Upper lobe of right lung (tissue), 1 donor: ENCODE results near the gene CCDC136. TPM values are rescaled to one million over a fixed set of nuclear protein-coding genes. Genes with fewer than 3 reads are reported as not detected.
A peak's percentile ranks its signal among the peaks of the same experiment; 100 is the strongest.

Experiments
- ATAC-seq: fragments of 200-7000 bp; cut with Tn5 transposase; one replicate; pipeline ENCODE4 v1.9.1; 2020; ENCODE audit warnings: mild to moderate bottlenecking, moderate library complexity
- DNase-seq: peaks from one replicate; pipeline ENCODE4 v3.0.0-alpha.2; 2020
- H3K27ac ChIP-seq: fragments of 200-600 bp; one replicate; pipeline ENCODE4 v1.8.0; 2022
- H3K27me3 ChIP-seq: fragments of 200-600 bp; one replicate; pipeline ENCODE4 v1.8.0; 2022; ENCODE audit warnings: mild to moderate bottlenecking
- H3K36me3 ChIP-seq: fragments of 200-600 bp; one replicate; pipeline ENCODE4 v1.8.0; 2022
- H3K4me1 ChIP-seq: fragments of 200-600 bp; one replicate; pipeline ENCODE4 v1.8.0; 2022
- H3K4me3 ChIP-seq: fragments of 200-600 bp; one replicate; pipeline ENCODE4 v1.8.0; 2022; ENCODE audit warnings: mild to moderate bottlenecking
- H3K9me3 ChIP-seq: fragments of 200-600 bp; one replicate; pipeline ENCODE4 v1.8.0; 2022
- intact Hi-C: fragments of 100-400 bp; cut with DNase I; formaldehyde crosslinking; loops from one replicate; pipeline ENCODE4 v1.11.0; 2022
- total RNA-seq: library from RNA; stranded (reverse); fragmentation: NEBNext Ultra II Directional; extraction: Animal tissue kit (Norgen Biotek cat#: 25700); gene quantifications from one replicate; pipeline ENCODE4 v1.2.1, GENCODE V29; 2021
- TF ChIP-seq, protein P1 (sequence below): fragments of 200-600 bp; IDR thresholded peaks from one replicate; pipeline ENCODE4 v1.8.0; 2022; ENCODE audit warnings: antibody characterized with exemption
- donor health status: DM: no; HTN: yes; CAD: no; lungs with severe emphysema.

The CCDC136 gene
- total RNA-seq, 1 donor from 2014 or later = 3.1 TPM

DNA sequence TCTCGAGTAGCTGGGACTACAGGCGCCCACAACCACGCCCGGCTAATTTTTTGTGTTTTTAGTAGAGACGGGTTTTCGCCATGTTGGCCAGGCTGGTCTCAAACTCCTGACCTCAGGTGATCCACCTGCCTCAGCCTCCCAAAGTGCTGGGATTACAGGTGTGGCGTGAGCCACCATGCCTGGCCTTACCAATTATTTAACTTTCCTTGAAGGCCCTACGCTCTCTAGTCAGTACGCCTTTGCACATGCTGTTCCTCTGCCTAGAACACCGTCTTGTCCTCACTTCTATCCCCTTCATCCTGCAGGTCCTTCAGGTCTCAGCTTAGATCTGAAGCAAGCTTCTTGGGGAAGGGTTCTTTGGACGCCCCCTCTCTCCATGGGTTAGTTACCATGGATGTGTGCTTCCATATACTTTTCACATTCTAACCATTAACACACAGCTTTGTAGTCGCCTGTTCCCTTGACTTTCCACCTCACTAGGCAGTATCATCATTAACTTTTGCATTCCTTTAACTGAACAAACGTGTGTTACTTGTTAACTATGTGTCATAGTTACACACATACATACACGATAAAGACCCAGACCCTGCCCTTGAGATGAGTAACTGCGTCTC is 70.3 kb downstream of the CCDC136 start:
- Histone ChIP-seq H3K9me3 (no peaks in the 10 kb centered on the region), H3K4me1 (peaks cover 10% of the 10 kb centered on the region), H3K36me3 (peaks cover 15% of the 10 kb centered on the region), H3K27ac (no peak overlapping the region), H3K4me3 (peak overlapping the region; percentile 86), H3K27me3 (no peaks in the 10 kb centered on the region)
- DNase-seq (no peak), ATAC-seq (no peak)
- intact Hi-C loops = no loop called here
- TF ChIP-seq, protein P1, sequence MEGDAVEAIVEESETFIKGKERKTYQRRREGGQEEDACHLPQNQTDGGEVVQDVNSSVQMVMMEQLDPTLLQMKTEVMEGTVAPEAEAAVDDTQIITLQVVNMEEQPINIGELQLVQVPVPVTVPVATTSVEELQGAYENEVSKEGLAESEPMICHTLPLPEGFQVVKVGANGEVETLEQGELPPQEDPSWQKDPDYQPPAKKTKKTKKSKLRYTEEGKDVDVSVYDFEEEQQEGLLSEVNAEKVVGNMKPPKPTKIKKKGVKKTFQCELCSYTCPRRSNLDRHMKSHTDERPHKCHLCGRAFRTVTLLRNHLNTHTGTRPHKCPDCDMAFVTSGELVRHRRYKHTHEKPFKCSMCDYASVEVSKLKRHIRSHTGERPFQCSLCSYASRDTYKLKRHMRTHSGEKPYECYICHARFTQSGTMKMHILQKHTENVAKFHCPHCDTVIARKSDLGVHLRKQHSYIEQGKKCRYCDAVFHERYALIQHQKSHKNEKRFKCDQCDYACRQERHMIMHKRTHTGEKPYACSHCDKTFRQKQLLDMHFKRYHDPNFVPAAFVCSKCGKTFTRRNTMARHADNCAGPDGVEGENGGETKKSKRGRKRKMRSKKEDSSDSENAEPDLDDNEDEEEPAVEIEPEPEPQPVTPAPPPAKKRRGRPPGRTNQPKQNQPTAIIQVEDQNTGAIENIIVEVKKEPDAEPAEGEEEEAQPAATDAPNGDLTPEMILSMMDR = no peak

DNA sequence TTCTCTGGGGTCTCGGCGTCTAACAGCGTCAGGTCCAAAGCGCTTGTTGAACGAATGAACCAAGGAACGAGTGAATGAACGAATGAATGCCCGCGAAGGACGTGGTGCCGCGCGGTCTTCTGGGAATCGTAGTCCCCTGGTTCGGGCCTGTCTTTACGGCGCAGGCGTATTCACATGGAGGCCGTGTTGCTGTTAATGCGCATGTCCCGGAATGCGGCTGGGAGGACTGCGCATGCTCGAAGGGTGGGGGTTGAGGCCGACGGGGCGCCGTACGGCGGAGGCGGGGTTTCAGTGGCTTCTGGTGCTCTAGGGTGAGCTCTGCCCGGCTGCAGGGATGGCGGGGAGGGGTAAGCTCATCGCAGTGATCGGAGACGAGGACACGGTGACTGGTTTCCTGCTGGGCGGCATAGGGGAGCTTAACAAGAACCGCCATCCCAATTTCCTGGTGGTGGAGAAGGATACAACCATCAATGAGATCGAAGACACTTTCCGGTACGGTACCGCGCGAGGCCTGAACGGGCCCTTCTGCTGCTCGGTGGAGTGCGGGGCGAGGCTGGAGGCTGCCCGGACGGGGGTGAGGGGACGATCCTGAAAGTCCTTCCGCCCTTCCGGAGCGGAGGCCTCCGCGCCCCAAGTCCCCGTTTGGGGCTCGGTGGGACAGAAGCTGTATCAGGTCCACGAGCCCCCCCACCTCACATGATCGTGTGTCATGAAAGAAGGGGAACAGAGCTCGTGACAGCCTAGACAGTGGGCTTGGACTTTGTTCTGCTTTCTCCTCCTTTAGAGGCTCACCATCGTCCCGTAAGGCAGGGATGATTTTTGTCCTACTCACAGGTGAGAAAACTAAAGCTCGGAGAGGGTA is 71.0 kb downstream of the CCDC136 start, which contains the start of gene ATP6V1F:
Gene ATP6V1F, plus strand, starts transcription at position 286 of the 862 bp plus-strand sequence. Its CDS starts 49 bp downstream, at position 335.
- H3K27ac ChIP-seq = peak within 1 kb of the TSS; percentile 83
- intact Hi-C loops = no loop called here
- peak; percentile 95 for ATAC-seq
- no peaks in the 10 kb centered on the region for H3K9me3 ChIP-seq
- H3K4me3 ChIP-seq = peak within 1 kb of the TSS; percentile 86
- peaks cover 10% of the 10 kb centered on the region for H3K4me1 ChIP-seq
- DNase-seq = peak; percentile 99
- TF ChIP-seq, protein P1 = no peak
- no peaks in the 10 kb centered on the region for H3K27me3 ChIP-seq
- peaks cover 15% of the 10 kb centered on the region for H3K36me3 ChIP-seq

DNA sequence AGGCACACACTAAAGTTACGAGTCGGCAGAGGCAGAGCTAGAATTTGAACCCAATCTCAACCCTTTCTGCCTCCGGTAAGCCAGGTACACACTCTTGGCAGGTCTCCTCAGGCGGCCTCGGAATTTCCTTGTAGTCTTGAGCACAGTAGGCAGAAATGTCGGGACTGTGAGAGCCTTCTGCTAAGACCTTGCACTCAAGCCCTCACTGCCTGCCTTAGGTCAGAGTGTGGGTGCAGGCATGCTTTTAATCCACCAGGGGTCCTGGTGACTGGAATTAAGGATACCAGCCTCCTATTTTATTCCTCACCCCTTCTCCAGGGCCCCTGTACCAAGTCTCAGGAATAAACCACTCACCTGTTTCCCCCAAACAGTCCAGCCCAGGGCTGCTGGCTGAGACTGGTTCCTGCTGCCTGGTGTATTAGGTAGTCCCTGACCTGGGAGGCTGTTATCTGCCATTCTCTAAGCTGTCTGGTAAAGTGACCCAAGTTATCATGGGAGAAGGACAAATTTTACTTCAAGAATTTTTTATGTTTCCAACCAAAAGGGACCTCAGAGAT is 71.7 kb downstream of the CCDC136 start:
- H3K27ac ChIP-seq = peak overlapping the region; percentile 83
- no peaks in the 10 kb centered on the region for H3K9me3 ChIP-seq
- H3K36me3 ChIP-seq = peaks cover 15% of the 10 kb centered on the region
- H3K4me3 ChIP-seq = peak overlapping the region; percentile 86
- ATAC-seq (peak; percentile 61), DNase-seq (no peak)
- TF ChIP-seq, protein P1 = peak; percentile 46
- no peaks in the 10 kb centered on the region for H3K27me3 ChIP-seq
- peaks cover 10% of the 10 kb centered on the region for H3K4me1 ChIP-seq
- intact Hi-C loops = no loop called here

DNA sequence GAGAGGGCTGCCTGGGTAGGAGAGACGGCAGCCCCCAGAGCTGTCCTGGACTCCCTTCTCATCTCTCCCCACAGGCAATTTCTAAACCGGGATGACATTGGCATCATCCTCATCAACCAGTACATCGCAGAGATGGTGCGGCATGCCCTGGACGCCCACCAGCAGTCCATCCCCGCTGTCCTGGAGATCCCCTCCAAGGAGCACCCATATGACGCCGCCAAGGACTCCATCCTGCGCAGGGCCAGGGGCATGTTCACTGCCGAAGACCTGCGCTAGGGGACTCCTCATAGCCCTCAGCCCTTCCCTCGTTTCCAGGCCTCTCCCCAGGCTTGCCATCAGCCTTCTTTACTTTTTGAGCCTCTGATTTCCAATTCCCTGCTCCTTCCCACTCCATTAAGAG is 73.5 kb downstream of the CCDC136 start:
- no peak overlapping the region for H3K27ac ChIP-seq
- H3K9me3 ChIP-seq = no peaks in the 10 kb centered on the region
- ATAC-seq = no peak
- TF ChIP-seq, protein P1 = no peak
- H3K36me3 ChIP-seq = peaks cover 15% of the 10 kb centered on the region
- intact Hi-C loops = no loop called here
- H3K4me1 ChIP-seq = peaks cover 19% of the 10 kb centered on the region
- H3K27me3 ChIP-seq = peaks cover 6% of the 10 kb centered on the region
- H3K4me3 ChIP-seq = no peak overlapping the region
- no peak for DNase-seq

DNA sequence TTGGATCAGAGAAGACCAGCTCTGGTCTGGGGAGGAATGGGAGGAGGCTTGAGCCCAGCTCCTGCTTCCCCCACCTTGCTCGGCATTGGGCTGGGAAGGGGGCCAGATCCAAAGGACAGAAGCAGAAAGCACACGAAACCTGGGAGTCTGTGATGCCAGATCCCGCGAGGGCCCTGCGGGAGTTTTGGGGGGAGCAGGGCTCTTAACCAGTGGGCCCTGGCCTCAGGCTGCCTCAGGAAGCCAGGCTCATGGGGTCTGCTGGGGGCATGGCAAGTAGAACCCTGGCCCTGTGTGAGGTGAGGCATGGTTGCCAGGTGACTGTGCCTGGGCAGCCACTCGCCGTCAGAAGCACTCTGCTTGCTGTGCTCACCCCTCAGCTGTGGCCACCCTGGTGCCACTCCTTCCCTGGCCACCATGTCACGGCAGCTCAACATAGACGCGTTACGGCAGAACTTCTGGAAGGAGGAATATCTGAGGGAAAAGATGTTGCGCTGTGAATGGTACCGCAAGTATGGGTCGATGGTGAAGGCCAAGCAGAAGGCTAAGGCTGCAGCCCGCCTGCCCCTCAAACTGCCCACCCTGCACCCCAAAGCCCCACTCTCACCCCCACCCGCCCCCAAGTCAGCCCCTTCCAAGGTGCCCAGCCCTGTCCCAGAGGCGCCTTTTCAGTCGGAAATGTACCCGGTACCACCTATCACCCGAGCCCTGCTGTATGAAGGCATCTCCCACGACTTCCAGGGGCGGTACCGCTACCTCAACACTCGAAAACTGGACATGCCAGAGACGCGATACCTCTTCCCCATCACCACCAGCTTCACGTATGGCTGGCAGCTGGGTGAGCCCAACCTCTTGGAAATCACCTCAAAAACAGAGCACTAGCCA is 74.5 kb downstream of the CCDC136 start:
- TF ChIP-seq, protein P1 = no peak
- H3K9me3 ChIP-seq = no peaks in the 10 kb centered on the region
- intact Hi-C loops = no loop called here
- H3K4me1 ChIP-seq = peaks cover 19% of the 10 kb centered on the region
- no peak overlapping the region for H3K27ac ChIP-seq
- peaks cover 15% of the 10 kb centered on the region for H3K36me3 ChIP-seq
- no peak for DNase-seq
- no peak overlapping the region for H3K4me3 ChIP-seq
- peaks cover 11% of the 10 kb centered on the region for H3K27me3 ChIP-seq
- no peak for ATAC-seq
